Stimulated activated CD4-positive, alpha-beta T cell treated with anti-CD3 and anti-CD28 coated beads, Interleukin-2, amount 100 ng/mL, for 4 hours (primary cell): ENCODE results near the gene BRAF.
"Not testable (repeated sequence)": the region's sequence is repeated elsewhere in the genome, so short reads cannot be mapped to it uniquely, and the experiment has no call there.

Experiments used
- DNase-seq: peaks from one replicate; pipeline ENCODE4 v3.0.0-alpha.2; 2020; ENCODE audit warnings: low read depth

BRAF gene

DNA sequence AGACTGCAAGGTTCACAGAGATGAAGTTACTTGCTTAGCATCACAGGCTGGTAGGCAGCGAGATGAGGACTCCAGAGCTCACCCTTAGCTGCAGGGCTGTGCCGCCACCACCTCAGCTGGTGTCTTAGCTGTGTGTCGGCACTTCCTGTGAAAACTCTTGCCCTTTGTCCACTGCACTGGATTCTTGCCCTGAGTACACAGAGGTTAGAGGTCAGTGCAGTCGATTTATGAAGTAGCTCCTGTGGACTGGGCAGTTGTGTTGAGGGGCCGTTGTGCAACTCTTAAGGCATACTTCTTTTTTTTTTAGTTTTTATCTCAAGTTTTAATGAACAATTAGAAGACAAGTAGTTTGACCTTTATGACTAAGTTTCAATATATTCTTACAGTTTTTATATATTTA is 217.6 kb downstream of the BRAF start:
- DNase-seq = no peak

DNA sequence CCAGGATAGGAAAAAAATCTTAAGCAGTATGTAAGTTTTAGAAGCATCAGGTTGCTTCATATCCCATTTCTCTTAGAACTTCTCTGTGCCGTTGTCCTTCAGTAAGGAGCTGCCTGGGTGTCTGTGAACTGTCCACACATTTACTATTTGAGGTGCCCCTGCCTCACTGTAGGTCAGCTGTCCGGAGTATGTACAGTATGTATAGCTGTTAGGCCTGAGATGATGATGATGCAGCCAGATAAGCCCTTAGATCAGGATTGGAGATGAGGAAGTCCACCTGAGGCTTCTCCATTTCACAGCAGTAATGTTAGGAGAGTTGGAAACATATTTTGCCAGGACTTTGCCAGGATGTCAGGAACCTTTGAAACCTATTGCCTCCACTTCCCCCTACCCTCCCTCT is 220.5 kb downstream of the BRAF start:
- DNase-seq = no peak

DNA sequence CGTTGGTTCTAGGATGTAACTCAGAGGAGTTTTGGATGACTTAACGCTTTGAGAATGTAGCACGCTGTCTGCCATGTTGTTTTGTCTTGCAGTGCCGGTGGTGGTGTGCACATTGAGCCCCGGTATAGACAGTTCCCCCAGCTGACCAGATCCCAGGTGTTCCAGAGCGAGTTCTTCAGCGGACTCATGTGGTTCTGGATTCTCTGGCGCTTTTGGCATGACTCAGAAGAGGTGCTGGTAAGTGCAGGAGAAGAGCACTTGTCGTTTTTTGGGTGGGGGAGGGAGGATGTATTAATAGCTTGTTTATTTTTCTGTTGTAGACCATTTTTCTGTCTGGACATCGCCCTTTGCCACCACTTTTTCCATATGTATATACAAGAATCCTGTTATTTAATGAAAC is 222.0 kb downstream of the BRAF start:
- DNase-seq = no peak

DNA sequence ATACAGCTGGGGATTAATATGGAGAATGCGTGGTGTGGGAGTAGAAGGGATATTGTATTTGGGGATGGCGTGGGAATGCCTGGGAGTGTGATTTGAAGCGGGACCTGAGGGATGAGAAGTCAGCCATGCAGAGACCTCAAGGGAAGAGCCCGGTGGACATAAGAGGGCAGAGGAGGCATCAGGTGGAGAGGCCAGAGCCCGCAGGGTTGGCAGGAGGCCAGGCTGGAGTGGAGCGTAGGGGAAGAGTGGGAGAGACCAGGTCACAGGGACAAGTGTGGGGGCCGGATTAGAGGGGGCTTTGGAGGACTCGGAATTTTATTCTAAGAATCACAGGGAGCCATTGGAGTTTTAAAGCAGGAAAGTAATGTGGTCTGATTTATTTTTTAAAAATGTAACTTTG is 226.3 kb downstream of the BRAF start:
- DNase-seq = no peak

DNA sequence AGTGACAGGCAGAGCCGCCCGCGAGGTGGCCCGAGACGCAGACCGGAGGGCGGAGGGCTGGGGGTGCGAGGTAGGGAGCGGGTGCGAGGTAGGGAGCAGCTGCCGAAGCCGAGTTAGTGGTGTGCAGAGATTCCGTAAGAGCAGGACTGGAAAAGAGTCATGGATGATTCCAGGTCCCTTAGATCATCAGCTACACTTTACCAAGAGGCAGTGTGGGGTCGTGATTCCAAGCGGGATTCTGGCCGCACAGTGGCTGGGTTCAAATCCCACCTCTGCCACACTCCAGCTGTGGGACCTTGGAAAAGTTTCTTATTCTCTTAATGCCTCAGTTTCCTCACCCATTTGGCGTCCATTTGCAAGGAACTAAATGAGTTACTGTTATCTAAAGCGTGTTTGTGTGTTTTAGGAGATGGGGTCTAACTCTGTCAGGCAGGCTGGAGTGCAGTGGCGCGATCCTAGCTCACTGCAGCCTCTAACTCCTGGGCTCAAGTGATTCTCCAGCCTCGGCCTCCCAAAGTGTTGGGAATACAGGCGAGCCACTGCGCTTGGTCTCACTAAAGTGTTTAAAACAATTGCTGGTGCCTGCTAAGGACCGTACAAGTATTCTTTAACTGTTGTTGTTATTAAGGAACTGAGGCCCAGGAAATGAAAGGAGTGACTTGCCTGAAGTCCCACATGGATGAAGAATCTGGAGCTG is 227.1 kb downstream of the BRAF start:
- DNase-seq = no peak

DNA sequence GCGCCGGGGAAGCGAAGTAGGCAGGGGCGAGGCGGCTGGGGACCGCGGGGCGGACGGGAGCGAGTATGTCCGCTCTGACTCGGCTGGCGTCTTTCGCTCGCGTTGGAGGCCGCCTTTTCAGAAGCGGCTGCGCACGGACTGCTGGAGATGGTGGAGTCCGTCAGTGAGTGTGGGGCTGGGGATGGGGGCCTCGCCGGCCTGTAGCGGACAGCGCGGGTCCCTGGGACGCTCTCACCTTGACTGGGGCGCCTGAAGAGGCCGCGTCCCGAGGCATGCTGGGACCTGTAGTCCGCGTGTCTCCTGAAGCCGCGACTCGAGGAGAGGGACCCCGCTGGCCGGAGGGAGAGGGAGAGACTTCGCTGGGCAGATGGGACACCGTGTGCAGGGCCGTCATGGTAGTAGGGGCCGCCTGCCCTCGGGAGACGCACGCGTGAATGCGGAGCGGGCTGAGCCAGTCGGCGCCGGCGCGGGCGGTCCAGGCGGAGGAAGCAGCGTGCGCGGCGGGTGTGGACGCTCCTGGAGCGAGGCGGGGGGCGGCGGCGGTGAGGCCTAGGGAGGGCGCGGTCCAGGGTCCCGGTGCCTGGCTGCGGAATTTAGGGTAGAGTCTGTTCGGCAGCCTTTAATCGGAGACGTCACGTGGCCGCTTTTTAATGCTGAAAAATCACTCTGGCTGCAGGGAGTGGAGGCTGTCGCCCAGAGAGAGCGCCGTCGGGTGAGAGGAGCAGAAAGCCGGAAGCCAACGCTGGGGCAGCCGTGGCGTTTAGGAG is 227.9 kb downstream of the BRAF start, which contains the start of gene NDUFB2:
TSS of gene NDUFB2 (plus strand) at position 29 of the 767 bp plus-strand sequence. CDS start at position 66, 37 bp downstream.
- peak; percentile 65 for DNase-seq

DNA sequence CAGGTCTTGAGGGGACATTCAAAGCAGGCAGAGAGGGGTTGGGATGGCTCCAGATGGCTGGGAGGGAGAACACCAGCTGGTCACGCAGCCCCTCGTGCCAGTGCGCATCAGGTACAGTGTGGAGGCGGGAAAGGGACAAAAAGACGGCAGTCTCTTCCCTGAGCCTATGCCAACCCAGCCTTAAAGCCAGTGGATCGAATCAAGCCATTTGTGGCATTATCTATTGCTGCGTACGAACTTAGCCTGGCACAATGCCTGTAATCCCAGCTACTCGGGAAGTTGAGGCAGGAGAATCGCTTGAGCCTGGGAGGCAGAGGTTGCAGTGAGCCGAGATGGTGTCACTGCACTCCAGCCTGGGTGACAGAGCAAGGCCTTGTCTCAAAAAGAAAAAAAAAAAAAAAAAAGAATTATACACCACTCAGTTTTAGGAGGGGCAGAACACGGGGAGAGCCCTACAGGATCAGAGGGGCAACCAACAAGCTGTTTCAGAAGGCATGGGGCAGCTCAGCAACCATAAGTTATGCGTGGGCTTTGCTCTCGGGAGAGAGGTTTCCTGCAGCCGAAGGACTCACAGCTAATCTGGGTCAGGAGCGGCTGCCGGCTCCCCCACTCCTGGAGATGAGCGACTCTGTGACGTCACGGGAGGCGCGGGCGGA is 228.6 kb downstream of the BRAF start:
- DNase-seq = peak; percentile 93

DNA sequence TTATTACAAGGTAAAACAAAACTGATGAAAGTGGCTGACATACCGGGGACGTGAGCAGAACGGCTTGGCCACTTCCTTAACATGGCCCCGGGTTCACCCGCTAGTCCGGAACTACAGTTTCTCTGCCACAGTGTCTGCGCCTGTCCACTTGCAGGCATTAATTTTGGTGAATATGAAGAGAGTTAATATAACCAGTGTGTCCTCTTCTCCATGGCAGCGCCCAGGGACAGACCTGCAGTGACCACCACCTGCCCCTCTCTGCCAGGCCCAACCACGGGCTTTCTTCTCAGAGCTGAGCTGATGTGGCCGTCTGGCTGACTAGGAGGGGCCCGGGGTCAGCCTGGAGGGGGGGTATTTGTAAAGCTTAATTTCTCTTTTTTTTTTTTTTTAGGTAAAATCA is 229.3 kb downstream of the BRAF start:
- DNase-seq = no peak

DNA sequence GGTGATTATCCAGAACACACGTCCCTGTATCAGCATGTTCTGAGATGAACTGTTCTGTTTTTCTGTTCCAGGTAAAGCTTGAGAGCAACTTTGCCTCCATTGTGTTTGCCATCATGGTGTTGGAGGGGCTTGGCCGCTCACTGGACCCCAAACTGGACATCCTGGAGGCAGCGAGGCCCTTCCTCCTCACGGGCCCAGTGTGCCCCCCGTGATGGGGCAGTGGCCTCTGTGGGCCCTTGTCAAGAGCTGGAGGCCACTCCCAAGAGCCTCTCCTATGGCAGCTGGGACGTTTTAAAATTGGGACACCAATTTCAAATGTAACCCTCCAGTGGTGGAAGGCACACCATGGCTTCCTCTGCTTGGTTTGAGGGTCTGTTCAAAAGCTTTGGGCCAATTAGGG is 230.1 kb downstream of the BRAF start:
- DNase-seq = no peak

DNA sequence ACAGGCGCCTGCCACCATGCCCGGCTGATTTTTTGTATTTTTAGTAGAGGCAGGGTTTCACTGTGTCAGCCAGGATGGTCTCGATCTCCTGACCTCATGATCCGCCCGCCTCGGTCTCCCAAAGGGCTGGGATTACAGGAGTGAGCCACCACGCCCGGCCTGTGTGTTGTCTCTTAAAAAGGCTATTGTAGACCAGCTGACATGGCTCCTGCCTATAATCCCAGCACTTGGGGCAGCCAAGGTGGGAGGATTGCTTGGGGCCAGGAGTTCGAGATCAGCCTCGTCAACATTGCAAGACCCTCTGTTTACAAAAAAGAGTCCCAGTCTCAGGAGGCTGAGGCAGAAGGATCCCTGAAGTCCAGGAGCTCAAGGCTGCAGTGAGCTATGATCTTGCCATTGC is 230.9 kb downstream of the BRAF start:
- not testable (repeated sequence) for DNase-seq

DNA sequence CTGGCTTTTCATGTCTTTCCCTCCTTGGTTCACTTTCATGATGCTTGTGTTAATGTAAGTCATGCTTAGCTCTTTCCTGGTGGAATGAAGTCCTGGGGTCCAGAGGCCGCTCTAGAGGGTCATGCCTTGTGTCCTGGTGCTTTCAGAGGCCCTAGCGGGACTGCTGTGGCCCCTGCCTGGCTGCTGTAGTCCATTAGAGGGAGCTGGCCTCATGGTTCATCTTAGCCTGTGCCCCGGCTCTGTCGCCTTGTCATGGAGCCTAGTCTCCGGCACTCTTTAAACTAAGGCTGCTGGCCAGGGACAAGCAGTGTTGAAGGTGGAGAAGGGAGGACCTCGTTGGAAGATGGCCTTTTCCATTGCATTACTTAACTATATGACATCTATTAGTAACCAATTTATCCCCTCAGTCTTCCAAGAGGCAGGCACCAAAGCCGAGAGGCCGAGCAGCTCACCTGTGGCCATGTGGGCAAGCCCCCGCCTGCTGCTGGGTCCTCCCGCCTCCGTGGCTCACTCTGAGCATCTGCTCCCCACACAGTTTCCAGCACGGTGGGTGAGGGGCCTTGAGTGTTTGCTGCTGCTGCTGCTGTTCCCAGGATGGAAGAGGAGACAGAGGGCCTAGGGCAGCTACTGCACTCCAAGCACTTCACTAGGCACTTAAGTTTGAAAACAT is 233.2 kb downstream of the BRAF start:
- DNase-seq = no peak

DNA sequence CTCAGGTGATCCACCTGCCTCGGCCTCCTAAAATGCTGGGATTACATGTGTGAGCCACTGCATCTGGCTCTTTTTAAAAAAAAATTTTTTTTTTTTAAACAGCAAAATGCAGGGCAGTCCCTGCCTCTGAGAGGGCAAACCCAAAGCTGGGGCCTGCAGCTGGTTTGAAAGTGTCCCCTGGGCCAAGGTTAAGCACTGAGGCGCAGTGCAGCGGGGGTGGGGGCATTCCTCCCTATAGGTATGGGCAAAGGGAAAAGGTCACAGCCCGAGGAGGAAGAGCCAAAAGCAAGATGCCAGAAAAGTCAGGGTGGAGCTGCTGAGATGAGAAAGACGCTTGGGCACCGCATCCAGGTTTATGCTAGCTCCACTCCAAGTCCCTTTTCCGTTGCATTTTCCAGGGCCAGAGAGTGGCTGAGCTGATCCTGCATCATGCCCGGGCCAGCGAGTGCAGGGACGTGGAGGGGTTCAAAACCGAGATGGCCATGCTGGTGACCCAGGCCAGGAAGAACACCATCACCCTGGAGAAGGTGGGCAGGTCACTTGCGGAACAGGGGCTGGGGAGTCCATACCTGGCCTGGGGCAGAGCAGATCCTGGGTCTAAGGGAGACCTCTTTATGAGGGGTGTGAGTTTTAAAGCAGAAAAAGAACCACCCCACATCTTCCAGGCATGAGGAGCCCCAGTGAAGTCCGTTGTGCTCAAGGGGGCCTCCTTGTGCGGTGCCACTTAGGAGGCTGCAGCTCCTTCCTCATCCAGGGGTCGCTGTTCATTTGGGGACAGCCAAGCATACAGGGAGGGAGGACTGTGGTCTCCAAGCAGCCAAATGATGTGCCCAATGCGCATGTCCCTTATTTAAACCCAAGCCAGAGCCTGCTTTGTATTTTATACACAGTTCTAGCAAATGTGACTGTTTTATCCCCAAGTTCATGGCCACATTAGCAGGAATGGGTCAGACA is 235.3 kb downstream of the BRAF start:
- no peak for DNase-seq

DNA sequence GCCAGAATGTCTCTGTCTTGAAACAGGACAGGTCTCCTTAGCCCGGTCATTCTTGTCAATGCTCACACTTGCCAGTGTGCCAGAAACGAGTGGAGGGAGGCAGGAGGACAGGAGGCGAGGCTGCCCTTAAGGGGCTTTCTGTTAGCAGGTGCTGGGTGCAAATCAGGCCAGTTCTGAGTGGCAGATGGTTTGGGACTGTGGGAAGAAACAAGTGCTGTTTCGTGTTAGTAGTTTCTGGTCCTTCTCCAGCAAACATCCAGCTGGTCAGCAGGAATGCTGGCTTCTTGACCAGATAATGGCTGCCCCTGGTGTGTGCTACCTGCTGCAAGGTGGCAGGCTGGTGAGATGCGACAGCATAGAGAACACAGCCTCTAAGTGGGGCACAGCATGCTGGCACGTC is 236.4 kb downstream of the BRAF start:
- DNase-seq = no peak

DNA sequence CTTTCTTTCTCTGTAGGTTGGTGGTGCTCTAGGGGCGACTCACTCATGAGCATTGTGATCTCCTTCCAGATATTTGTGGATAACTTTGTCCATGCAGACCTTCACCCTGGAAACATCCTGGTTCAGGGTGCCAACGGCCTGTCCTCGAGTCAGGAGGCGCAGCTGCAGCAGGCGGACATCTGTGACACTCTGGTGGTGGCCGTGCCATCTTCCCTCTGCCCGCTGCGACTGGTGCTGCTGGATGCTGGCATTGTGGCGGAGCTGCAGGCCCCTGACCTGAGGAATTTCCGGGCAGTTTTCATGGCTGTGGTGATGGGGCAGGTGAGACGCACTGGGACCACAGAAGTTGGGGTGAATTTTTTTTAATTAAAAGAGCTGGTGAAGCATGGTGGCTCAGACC is 237.8 kb downstream of the BRAF start:
- no peak for DNase-seq

DNA sequence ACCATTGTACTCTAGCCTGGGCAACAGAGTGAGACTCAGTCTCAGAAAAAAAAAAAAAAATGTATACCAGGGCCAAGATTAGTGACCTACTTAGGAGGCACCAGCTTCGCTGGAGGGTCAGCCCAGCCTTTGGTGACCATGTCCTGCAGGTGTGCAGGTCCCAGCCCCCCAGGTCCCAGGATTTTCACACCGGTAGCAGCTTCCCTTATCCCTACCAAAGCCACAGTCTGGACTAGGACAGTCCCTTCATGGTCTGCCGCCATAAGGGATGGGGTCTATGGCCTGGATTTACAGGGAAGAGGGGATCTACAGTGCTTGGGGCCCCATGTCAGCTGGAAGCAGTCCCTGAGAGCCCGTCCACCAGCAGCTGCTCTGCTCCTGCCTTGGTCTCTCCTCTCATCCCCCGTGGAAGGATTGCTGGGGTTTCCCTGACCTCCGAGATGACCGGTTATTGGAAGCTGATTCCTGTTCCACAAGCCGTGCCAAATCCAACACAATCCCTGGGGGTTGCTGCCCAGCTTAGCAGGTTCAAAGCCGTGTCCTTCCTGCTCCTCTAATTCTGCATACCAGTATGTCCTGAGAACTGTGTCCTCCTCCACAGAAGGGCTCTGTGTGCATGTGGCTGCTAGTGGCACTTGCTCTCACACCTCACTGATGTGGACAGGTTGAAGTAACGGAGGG is 239.2 kb downstream of the BRAF start:
- DNase-seq = no peak

DNA sequence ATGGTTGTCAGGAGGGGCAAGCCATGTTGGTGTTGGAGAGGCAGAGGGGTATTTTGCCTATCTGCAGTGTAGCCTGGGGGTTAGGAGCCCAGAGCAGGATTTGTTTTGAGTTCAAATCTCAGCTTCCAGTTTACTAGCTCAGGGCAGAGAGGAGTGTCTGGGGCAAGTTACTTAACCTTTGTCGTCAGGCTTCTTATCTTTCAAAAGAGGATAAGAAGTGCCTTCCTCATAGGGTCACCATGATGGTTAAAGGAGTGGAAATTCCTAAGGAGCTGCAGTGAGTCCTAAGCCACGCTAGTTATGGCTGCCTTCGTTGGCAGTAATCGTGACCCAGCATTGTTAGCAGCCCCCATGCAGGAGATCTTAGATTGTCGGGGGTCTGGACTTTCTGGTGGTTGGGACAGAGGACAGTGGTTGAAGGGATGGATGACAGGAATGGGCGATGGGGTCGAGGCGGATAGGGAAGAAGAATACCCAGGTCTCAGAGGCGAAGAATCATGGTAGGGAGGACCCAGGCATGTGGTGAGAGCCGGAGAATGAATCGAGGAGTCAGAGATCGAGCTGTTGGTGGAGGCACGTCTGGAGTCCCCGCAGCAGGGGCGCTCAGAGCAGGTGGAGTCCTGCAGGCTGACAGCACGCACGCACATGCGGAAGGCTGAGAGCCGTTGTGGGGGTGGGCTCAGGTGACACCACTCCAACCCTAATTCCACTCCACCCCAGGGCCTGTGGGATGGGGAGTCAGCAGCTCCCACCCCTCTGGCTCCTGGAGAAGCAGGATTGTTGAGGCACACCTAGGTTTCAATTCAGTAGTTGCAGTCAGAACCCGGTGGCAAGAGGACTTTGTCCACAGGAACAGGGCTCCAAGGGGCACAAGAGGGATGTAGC is 240.4 kb downstream of the BRAF start:
- no peak for DNase-seq

DNA sequence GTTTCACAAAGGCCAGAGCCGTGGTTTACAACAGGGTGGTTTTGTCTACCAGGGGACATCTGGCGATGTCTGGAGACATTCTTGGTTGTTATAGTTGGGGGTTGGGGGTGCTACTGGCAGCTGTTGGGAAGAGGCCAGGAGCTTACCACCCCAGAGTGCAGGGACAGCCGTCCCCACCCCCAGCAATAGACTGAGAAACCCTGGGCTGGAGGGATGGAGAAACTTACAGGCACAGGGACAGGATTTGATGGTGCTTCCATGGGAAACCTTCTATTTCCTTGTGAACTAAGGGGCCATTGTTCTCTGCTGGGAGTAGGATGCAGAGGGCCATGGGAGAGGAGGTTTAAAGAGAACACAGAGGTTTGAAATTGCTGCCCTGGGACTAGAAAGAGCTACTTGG is 241.1 kb downstream of the BRAF start:
- DNase-seq = no peak

DNA sequence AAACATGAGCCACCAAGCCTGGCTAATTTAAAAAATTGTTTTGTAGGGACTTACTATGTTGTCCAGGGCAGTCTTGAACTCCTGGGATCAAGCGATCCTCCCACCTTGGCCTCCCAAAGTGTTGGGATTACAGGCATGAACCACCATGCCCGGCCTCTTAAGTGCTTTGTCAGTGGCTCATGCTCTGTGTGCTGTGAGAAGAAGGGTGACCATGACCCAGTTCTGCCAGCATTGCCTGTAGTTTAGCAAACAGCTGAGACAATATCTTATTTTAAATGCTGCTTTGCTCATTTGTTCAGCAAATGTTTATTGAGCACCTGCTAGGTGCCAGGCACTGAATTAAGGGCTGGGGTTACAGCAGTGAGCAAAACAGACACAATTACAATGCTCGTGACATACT is 243.0 kb downstream of the BRAF start:
- DNase-seq = no peak

DNA sequence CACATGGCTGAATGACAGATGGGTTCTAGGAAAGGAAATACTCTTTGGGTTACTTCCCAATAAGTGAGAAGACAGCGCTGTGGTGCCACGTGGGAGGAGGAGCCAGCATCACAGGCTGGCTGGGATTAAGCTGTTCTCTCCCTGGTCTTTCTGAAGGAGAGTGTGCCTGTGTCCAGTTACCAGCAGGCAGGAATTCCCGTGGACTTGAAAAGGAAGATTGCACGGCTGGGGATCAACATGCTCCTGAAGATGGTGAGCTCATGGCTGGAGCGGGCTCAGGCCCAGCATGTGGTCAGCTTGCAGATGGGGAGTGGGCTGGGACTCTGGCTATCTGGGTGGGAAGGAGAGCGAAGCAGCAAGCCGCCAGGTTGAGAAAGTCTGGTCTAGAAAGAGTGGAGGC is 243.8 kb downstream of the BRAF start:
- DNase-seq = no peak

DNA sequence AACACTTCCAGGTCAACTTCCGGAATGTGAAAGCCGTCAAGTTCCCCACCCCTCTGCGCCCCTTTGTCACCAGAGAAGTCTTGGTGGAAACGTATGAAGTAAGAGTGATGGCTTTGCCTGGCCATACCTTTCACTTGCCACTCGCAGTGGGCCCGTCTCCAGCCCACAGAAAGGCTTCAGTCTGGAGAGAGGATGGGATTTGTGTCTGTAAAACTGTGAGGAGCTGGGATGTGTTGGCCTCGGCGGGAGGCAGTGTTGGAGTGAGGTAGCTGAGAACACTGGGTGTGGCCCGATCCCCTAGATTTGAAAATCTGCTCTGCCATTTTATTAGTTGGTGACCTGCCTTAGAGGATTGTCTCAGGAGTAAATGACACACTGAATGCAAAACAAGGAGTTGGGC is 245.5 kb downstream of the BRAF start:
- no peak for DNase-seq
